DND-41 (cell line): Measurements from ENCODE around the gene NCS1.

Experiments
- ATAC-seq: fragments of 200-7000 bp; cut with Tn5 transposase; 3 replicates; pipeline ENCODE4 v1.9.1; 2021; ENCODE audit warnings: low read depth; ENCODE audit not compliant: insufficient read depth
- DNase-seq: peaks from one replicate; pipeline ENCODE4 v3.0.0-alpha.2; 2020
- H2AFZ ChIP-seq: 2 replicates; pipeline ENCODE4 v1.6.0; 2012; ENCODE audit warnings: low read depth, low read length
- H3K27ac ChIP-seq: 2 replicates; pipeline ENCODE4 v1.5.1; 2012; ENCODE audit warnings: low read length, inconsistent platforms
- H3K27me3 ChIP-seq: fragments of 200-600 bp; sonication (generic); 2 replicates; pipeline ENCODE4 v1.6.0; 2012; ENCODE audit warnings: low read length, mild to moderate bottlenecking, inconsistent platforms; ENCODE audit not compliant: insufficient read depth, poor library complexity
- H3K36me3 ChIP-seq: 2 replicates; pipeline ENCODE4 v1.5.1; 2012; ENCODE audit warnings: low read length, inconsistent platforms; ENCODE audit not compliant: insufficient read depth
- H3K4me1 ChIP-seq: 2 replicates; pipeline ENCODE4 v1.5.1; 2012; ENCODE audit warnings: mild to moderate bottlenecking, low read length; ENCODE audit not compliant: insufficient read depth
- H3K4me2 ChIP-seq: 2 replicates; pipeline ENCODE4 v1.6.0; 2012; ENCODE audit warnings: mild to moderate bottlenecking, moderate library complexity, low read length, inconsistent platforms; ENCODE audit not compliant: insufficient read depth
- H3K4me3 ChIP-seq, 2 experiments: fragments of 200-600 bp in 1 of 2; shearing (Covaris generic) in 1 of 2; 2 replicates each; pipeline ENCODE4 v1.5.1; 2012 to 2016; ENCODE audit warnings: inconsistent platforms in 2 of 2, low read length in 2 of 2, mild to moderate bottlenecking in 2 of 2, low read depth in 1 of 2, moderate library complexity in 1 of 2
- H3K79me2 ChIP-seq: 2 replicates; pipeline ENCODE4 v1.6.0; 2012; ENCODE audit warnings: low read length, inconsistent platforms; ENCODE audit not compliant: insufficient read depth
- H3K9ac ChIP-seq: 2 replicates; pipeline ENCODE4 v1.6.0; 2012; ENCODE audit warnings: low read depth, mild to moderate bottlenecking, inconsistent platforms, low read length, moderate library complexity
- H3K9me3 ChIP-seq: 2 replicates; pipeline ENCODE4 v1.5.1; 2012; ENCODE audit warnings: low read length, moderate library complexity, mild to moderate bottlenecking, inconsistent platforms; ENCODE audit not compliant: insufficient read depth, severe bottlenecking
- H4K20me1 ChIP-seq: 2 replicates; pipeline ENCODE4 v1.6.0; 2012; ENCODE audit warnings: low read length; ENCODE audit not compliant: insufficient read depth
- CTCF ChIP-seq: IDR thresholded peaks from 2 replicates; pipeline ENCODE4 v1.5.1; 2012; ENCODE audit warnings: borderline replicate concordance, low read length, moderate library complexity, mild to moderate bottlenecking; ENCODE audit not compliant: poor library complexity, severe bottlenecking; ENCODE audit errors: extremely low read depth
- EZH2 ChIP-seq: IDR thresholded peaks from 3 replicates; pipeline ENCODE4 v1.6.1; 2012; ENCODE audit warnings: borderline replicate concordance, low read depth, mild to moderate bottlenecking, moderate library complexity, low read length, inconsistent platforms; ENCODE audit not compliant: severe bottlenecking

Gene NCS1

GRCh38 chr9:130259044-130259443, 86.8 kb downstream of the NCS1 start:
- DNase-seq, result no peak
- no peaks in the 10 kb centered on the region for H3K27me3 ChIP-seq
- H4K20me1 ChIP-seq, result no peaks in the 10 kb centered on the region

GRCh38 chr9:130260816-130261765, 88.9 kb downstream of the NCS1 start:
- no peak overlapping the region for H3K4me2 ChIP-seq
- no peaks in the 10 kb centered on the region for H3K79me2 ChIP-seq
- no peak overlapping the region for H3K9ac ChIP-seq
- H3K36me3 ChIP-seq, result no peaks in the 10 kb centered on the region
- H3K27ac ChIP-seq, result no peak overlapping the region
- H4K20me1 ChIP-seq, result no peaks in the 10 kb centered on the region
- H2AFZ ChIP-seq, result no peak overlapping the region
- TF ChIP-seq CTCF, result no peak
- TF ChIP-seq EZH2, result no peak
- no peak overlapping the region for H3K4me3 ChIP-seq
- H3K9me3 ChIP-seq, result no peaks in the 10 kb centered on the region
- no peaks in the 10 kb centered on the region for H3K27me3 ChIP-seq
- ATAC-seq (no peak), DNase-seq (no peak)
- no peaks in the 10 kb centered on the region for H3K4me1 ChIP-seq

More at GRCh38 chr9:130259044-130259443, 86.8 kb downstream of the NCS1 start:
- TF ChIP-seq CTCF (no peak), EZH2 (no peak)
- Histone ChIP-seq H3K4me3 (no peak overlapping the region), H3K9me3 (no peaks in the 10 kb centered on the region), H3K9ac (no peak overlapping the region), H3K27ac (no peak overlapping the region), H3K79me2 (no peaks in the 10 kb centered on the region), H2AFZ (no peak overlapping the region), H3K4me1 (no peaks in the 10 kb centered on the region), H3K36me3 (no peaks in the 10 kb centered on the region), H3K4me2 (no peak overlapping the region)
- no peak for ATAC-seq

- Histone ChIP-seq H3K4me3 (no peak overlapping the region), H3K4me1 (no peaks in the 10 kb centered on the region), H2AFZ (no peak overlapping the region), H3K79me2 (no peaks in the 10 kb centered on the region), H3K27me3 (no peaks in the 10 kb centered on the region), H3K4me2 (no peak overlapping the region), H3K27ac (no peak overlapping the region), H3K36me3 (no peaks in the 10 kb centered on the region), H3K9ac (no peak overlapping the region), H4K20me1 (no peaks in the 10 kb centered on the region), H3K9me3 (no peaks in the 10 kb centered on the region)
- no peak for ATAC-seq
- no peak for DNase-seq
- no peak for TF ChIP-seq EZH2
- no peak for TF ChIP-seq CTCF
Observed at GRCh38 chr9:130262061-130262745, 90.0 kb downstream of the NCS1 start.
